ENCODE data around the gene RIPOR2. TPM values are rescaled to one million over a fixed set of nuclear protein-coding genes. Genes with fewer than 3 reads are reported as not detected.

RIPOR2 gene
- total RNA-seq, 2 experiments from 2014 or later, result 154 to 156 TPM

GRCh38 chr6:24875534-24875901, 60.2 kb downstream of the RIPOR2 start:
- H3K4me3 Mint-ChIP-seq, result no peak overlapping the region
- ATAC-seq (no peak), DNase-seq (no peak)
- peaks cover 20% of the 10 kb centered on the region for H3K4me1 Mint-ChIP-seq (ENCODE audit: low read depth)
- no peak overlapping the region for H3K27ac Mint-ChIP-seq
- ChIA-PET CTCF (interaction anchor here (1.3 to 1.6 kb wide), 2 partner anchors 116 to 152 kb away, joined by 4 to 6 read pairs; no protein-coding TSS in a partner anchor), POLR2A (interaction anchor here (0.7 kb wide), 1 partner anchor 166 kb away, joined by 3 read pairs; no protein-coding TSS in a partner anchor)
- peaks cover 91% of the 10 kb centered on the region for H3K36me3 Mint-ChIP-seq (ENCODE audit: low read depth)
- no peaks in the 10 kb centered on the region for H3K27me3 Mint-ChIP-seq (ENCODE audit: low read depth)
- H3K9me3 Mint-ChIP-seq (ENCODE audit: insufficient read depth), result peaks cover 14% of the 10 kb centered on the region

- ChIA-PET CTCF (interaction anchor here (0.7 to 1.8 kb wide), 9 partner anchors 10 to 152 kb away, joined by 3 to 8 read pairs (median 4); no protein-coding TSS in a partner anchor), POLR2A (interaction anchor here (0.7 to 0.8 kb wide), 2 partner anchors 166 to 168 kb away, joined by 3 read pairs; no protein-coding TSS in a partner anchor)
- Mint-ChIP-seq H3K9me3 (ENCODE audit: insufficient read depth) (peaks cover 14% of the 10 kb centered on the region), H3K4me1 (ENCODE audit: low read depth) (peaks cover 20% of the 10 kb centered on the region), H3K27ac (no peak overlapping the region), H3K4me3 (no peak overlapping the region), H3K36me3 (ENCODE audit: low read depth) (peaks cover 93% of the 10 kb centered on the region), H3K27me3 (ENCODE audit: low read depth) (no peaks in the 10 kb centered on the region)
- no peak for DNase-seq
- ATAC-seq, result no peak
Measured at GRCh38 chr6:24874776-24875533, 60.8 kb downstream of the RIPOR2 start.

GRCh38 chr6:24874128-24874527, 61.6 kb downstream of the RIPOR2 start:
- no peak overlapping the region for H3K27ac Mint-ChIP-seq
- no peak for DNase-seq

GRCh38 chr6:24872779-24873178, 63.0 kb downstream of the RIPOR2 start:
- ATAC-seq (no peak), DNase-seq (no peak)
- peaks cover 6% of the 10 kb centered on the region for H3K9me3 Mint-ChIP-seq (ENCODE audit: insufficient read depth)
- CTCF ChIA-PET, result interaction anchor here (1.0 to 2.6 kb wide), 6 partner anchors 8 to 119 kb away, joined by 3 to 12 read pairs (median 4); no protein-coding TSS in a partner anchor
- POLR2A ChIA-PET, result interaction anchor here (1.0 kb wide), 1 partner anchor 60 kb away, joined by 3 read pairs; no protein-coding TSS in a partner anchor
- no peak overlapping the region for H3K4me3 Mint-ChIP-seq
- H3K27me3 Mint-ChIP-seq (ENCODE audit: low read depth), result no peaks in the 10 kb centered on the region
- H3K27ac Mint-ChIP-seq, result no peak overlapping the region
- H3K4me1 Mint-ChIP-seq (ENCODE audit: low read depth), result peaks cover 10% of the 10 kb centered on the region
- peaks cover 89% of the 10 kb centered on the region for H3K36me3 Mint-ChIP-seq (ENCODE audit: low read depth)

More at GRCh38 chr6:24874128-24874527, 61.6 kb downstream of the RIPOR2 start:
- POLR2A ChIA-PET, result interaction anchor here (0.8 kb wide), 1 partner anchor 169 kb away, joined by 3 read pairs; no protein-coding TSS in a partner anchor
- Mint-ChIP-seq H3K9me3 (ENCODE audit: insufficient read depth) (peaks cover 14% of the 10 kb centered on the region), H3K4me1 (ENCODE audit: low read depth) (peaks cover 18% of the 10 kb centered on the region), H3K27me3 (ENCODE audit: low read depth) (no peaks in the 10 kb centered on the region), H3K4me3 (no peak overlapping the region), H3K36me3 (ENCODE audit: low read depth) (peaks cover 88% of the 10 kb centered on the region)
- CTCF ChIA-PET, result interaction anchor here (0.7 to 1.8 kb wide), 9 partner anchors 9 to 144 kb away, joined by 3 to 8 read pairs (median 6); no protein-coding TSS in a partner anchor
- no peak for ATAC-seq

- H3K27ac Mint-ChIP-seq, result no peak overlapping the region
- no peaks in the 10 kb centered on the region for H3K27me3 Mint-ChIP-seq (ENCODE audit: low read depth)
- ChIA-PET CTCF (interaction anchor here (0.9 to 2.1 kb wide), 2 partner anchors 15 to 123 kb away, joined by 3 to 8 read pairs; no protein-coding TSS in a partner anchor), POLR2A (no interaction called here)
- DNase-seq (no peak), ATAC-seq (no peak)
- H3K36me3 Mint-ChIP-seq (ENCODE audit: low read depth), result peaks cover 80% of the 10 kb centered on the region
- peaks cover 28% of the 10 kb centered on the region for H3K4me1 Mint-ChIP-seq (ENCODE audit: low read depth)
- H3K9me3 Mint-ChIP-seq (ENCODE audit: insufficient read depth), result no peaks in the 10 kb centered on the region
- H3K4me3 Mint-ChIP-seq, result no peak overlapping the region
Measured at GRCh38 chr6:24868765-24869164, 67.0 kb downstream of the RIPOR2 start.

GRCh38 chr6:24867104-24867703, 68.6 kb downstream of the RIPOR2 start:
- H3K4me1 Mint-ChIP-seq (ENCODE audit: low read depth), result peaks cover 40% of the 10 kb centered on the region
- no peak for ATAC-seq
- POLR2A ChIA-PET, result interaction anchor here (0.7 kb wide), 1 partner anchor 1329 kb away, joined by 4 read pairs; no protein-coding TSS in a partner anchor

GRCh38 chr6:24865161-24865560, 70.6 kb downstream of the RIPOR2 start:
- no peaks in the 10 kb centered on the region for H3K27me3 Mint-ChIP-seq (ENCODE audit: low read depth)
- no peak overlapping the region for H3K4me3 Mint-ChIP-seq
- ATAC-seq, result no peak
- peaks cover 59% of the 10 kb centered on the region for H3K4me1 Mint-ChIP-seq (ENCODE audit: low read depth)
- CTCF ChIA-PET, result interaction anchor here (0.8 to 2.0 kb wide), 8 partner anchors 8 to 206 kb away, joined by 3 to 6 read pairs (median 3); no protein-coding TSS in a partner anchor
- no peak for DNase-seq
- H3K9me3 Mint-ChIP-seq (ENCODE audit: insufficient read depth), result no peaks in the 10 kb centered on the region
- POLR2A ChIA-PET, result no interaction called here
- H3K36me3 Mint-ChIP-seq (ENCODE audit: low read depth), result peaks cover 81% of the 10 kb centered on the region
- H3K27ac Mint-ChIP-seq, result no peak overlapping the region

More at GRCh38 chr6:24867104-24867703, 68.6 kb downstream of the RIPOR2 start:
- Mint-ChIP-seq H3K27me3 (ENCODE audit: low read depth) (no peaks in the 10 kb centered on the region), H3K9me3 (ENCODE audit: insufficient read depth) (no peaks in the 10 kb centered on the region), H3K4me3 (no peak overlapping the region), H3K36me3 (ENCODE audit: low read depth) (peaks cover 78% of the 10 kb centered on the region), H3K27ac (peak overlapping the region; percentile 61)
- CTCF ChIA-PET, result interaction anchor here (0.9 to 1.7 kb wide), 5 partner anchors 10 to 124 kb away, joined by 3 to 6 read pairs (median 4); no protein-coding TSS in a partner anchor
- no peak for DNase-seq

GRCh38 chr6:24864343-24864742, 71.4 kb downstream of the RIPOR2 start:
- no peak overlapping the region for H3K4me3 Mint-ChIP-seq
- POLR2A ChIA-PET, result no interaction called here
- no peak for ATAC-seq
- peaks cover 67% of the 10 kb centered on the region for H3K4me1 Mint-ChIP-seq (ENCODE audit: low read depth)
- CTCF ChIA-PET, result interaction anchor here (0.8 to 2.0 kb wide), 5 partner anchors 8 to 162 kb away, joined by 3 to 6 read pairs (median 3); no protein-coding TSS in a partner anchor
- no peaks in the 10 kb centered on the region for H3K9me3 Mint-ChIP-seq (ENCODE audit: insufficient read depth)
- DNase-seq, result no peak
- peaks cover 86% of the 10 kb centered on the region for H3K36me3 Mint-ChIP-seq (ENCODE audit: low read depth)
- no peak overlapping the region for H3K27ac Mint-ChIP-seq
- no peaks in the 10 kb centered on the region for H3K27me3 Mint-ChIP-seq (ENCODE audit: low read depth)

- DNase-seq, result no peak
- H3K27ac Mint-ChIP-seq, result peak overlapping the region; percentile 78
- H3K4me1 Mint-ChIP-seq (ENCODE audit: low read depth), result peaks cover 84% of the 10 kb centered on the region
- ATAC-seq, result no peak
- ChIA-PET POLR2A (interaction anchor here (0.6 to 1.2 kb wide), 3 partner anchors 72 to 86 kb away, joined by 3 read pairs; no protein-coding TSS in a partner anchor), CTCF (interaction anchor here (1.2 to 1.9 kb wide), 4 partner anchors 21 to 156 kb away, joined by 3 to 6 read pairs (median 5); no protein-coding TSS in a partner anchor)
- peaks cover 86% of the 10 kb centered on the region for H3K36me3 Mint-ChIP-seq (ENCODE audit: low read depth)
- no peak overlapping the region for H3K4me3 Mint-ChIP-seq
- no peaks in the 10 kb centered on the region for H3K9me3 Mint-ChIP-seq (ENCODE audit: insufficient read depth)
- H3K27me3 Mint-ChIP-seq (ENCODE audit: low read depth), result no peaks in the 10 kb centered on the region
Measured at GRCh38 chr6:24861934-24862333, 73.8 kb downstream of the RIPOR2 start.

GRCh38 chr6:24859608-24860200, 76.1 kb downstream of the RIPOR2 start:
- ChIA-PET POLR2A (interaction anchor here (1.0 to 2.3 kb wide), 2 partner anchors 29 to 76 kb away, joined by 3 to 11 read pairs; partner anchors contain the start of gene RIPOR2), CTCF (interaction anchor here (0.8 to 6.5 kb wide), 9 partner anchors 12 to 211 kb away, joined by 3 to 125 read pairs (median 9); partner anchors contain the start of gene RIPOR2)
- DNase-seq, result no peak
- H3K4me1 Mint-ChIP-seq (ENCODE audit: low read depth), result peaks cover 89% of the 10 kb centered on the region
- no peaks in the 10 kb centered on the region for H3K27me3 Mint-ChIP-seq (ENCODE audit: low read depth)
- no peak for ATAC-seq
- H3K27ac Mint-ChIP-seq, result peak overlapping the region; percentile 85
- no peaks in the 10 kb centered on the region for H3K9me3 Mint-ChIP-seq (ENCODE audit: insufficient read depth)
- H3K36me3 Mint-ChIP-seq (ENCODE audit: low read depth), result peaks cover 89% of the 10 kb centered on the region
- H3K4me3 Mint-ChIP-seq, result no peak overlapping the region

GRCh38 chr6:24859132-24859531, 76.6 kb downstream of the RIPOR2 start:
- POLR2A ChIA-PET, result interaction anchor here (0.6 to 2.3 kb wide), 2 partner anchors 77 to 277 kb away, joined by 3 to 11 read pairs; partner anchors contain the start of gene RIPOR2
- H3K9me3 Mint-ChIP-seq (ENCODE audit: insufficient read depth), result no peaks in the 10 kb centered on the region
- no peak for DNase-seq

More at GRCh38 chr6:24859132-24859531, 76.6 kb downstream of the RIPOR2 start:
- H3K27me3 Mint-ChIP-seq (ENCODE audit: low read depth), result no peaks in the 10 kb centered on the region
- H3K27ac Mint-ChIP-seq, result peak overlapping the region; percentile 85
- peaks cover 87% of the 10 kb centered on the region for H3K36me3 Mint-ChIP-seq (ENCODE audit: low read depth)
- H3K4me1 Mint-ChIP-seq (ENCODE audit: low read depth), result peaks cover 85% of the 10 kb centered on the region
- CTCF ChIA-PET, result interaction anchor here (1.1 to 7.0 kb wide), 9 partner anchors 39 to 167 kb away, joined by 3 to 183 read pairs (median 59); partner anchors contain the start of gene RIPOR2
- no peak for ATAC-seq
- H3K4me3 Mint-ChIP-seq, result peak overlapping the region; percentile 55

All from activated CD8-positive, alpha-beta T cell treated with anti-CD3 and anti-CD28 coated beads, Interleukin-2, amount 10 ng/mL, durations not matched to agents 7 days and 5 days (primary cell).